Caco-2 (cell line): ENCODE data around the gene FAM83C. TPM values are rescaled to one million over a fixed set of nuclear protein-coding genes. Genes with fewer than 3 reads are reported as not detected.

Experiments used
- BruUV-seq: library from RNA; stranded (reverse); fragments of 400-500 nt; replicated peaks from 2 replicates; lab custom pipeline; 2021; lab: Mats Ljungman, UMichigan
- CTCF ChIA-PET: fragments of 300-600 bp; sonication (Branson Sonifier 250); formaldehyde crosslinking; loops from one replicate; lab custom pipeline; 2022; ENCODE audit warnings: antibody characterized with exemption; lab: Charles Lee
- POLR2A ChIA-PET: fragments of 300-600 bp; sonication (Branson Sonifier 250); formaldehyde crosslinking; loops from one replicate; lab custom pipeline; 2022; ENCODE audit warnings: antibody characterized with exemption; lab: Charles Lee
- DNase-seq, 2 experiments: peaks; one replicate each; pipeline versions ENCODE4 v3.0.0 to v3.0.0-alpha.2; 2020 to 2022
- H3K27me3 ChIP-seq: replicated peaks from 2 replicates; pipeline ENCODE4 v1.6.0; 2011; ENCODE audit warnings: low read length; ENCODE audit not compliant: control insufficient read depth, insufficient read depth
- H3K36me3 ChIP-seq: 2 replicates; pipeline ENCODE4 v1.5.1; 2011; ENCODE audit warnings: low read length; ENCODE audit not compliant: control insufficient read depth, insufficient read depth
- H3K4me1 ChIP-seq: fragments of 250-450 bp; sonication (Bioruptor Pico); 2 replicates; pipeline ENCODE4 v1.5.1; 2020; ENCODE audit warnings: mild to moderate bottlenecking
- H3K4me3 ChIP-seq: 2 replicates; pipeline ENCODE4 v1.5.1; 2011; ENCODE audit warnings: low read depth, mild to moderate bottlenecking, control low read depth, low read length
- H3K9me3 ChIP-seq: fragments of 250-450 bp; sonication (Bioruptor Pico); 2 replicates; pipeline ENCODE4 v1.5.1; 2020; ENCODE audit warnings: mild to moderate bottlenecking, moderate library complexity
- H3K27ac Mint-ChIP-seq: one replicate; pipeline ENCODE4 v1.8.0; 2022; ENCODE audit warnings: mixed read lengths; ENCODE audit not compliant: unreplicated experiment
- H3K27me3 Mint-ChIP-seq: one replicate; pipeline ENCODE4 v1.8.0; 2022; ENCODE audit warnings: mixed read lengths; ENCODE audit not compliant: insufficient read depth, unreplicated experiment
- H3K36me3 Mint-ChIP-seq: one replicate; pipeline ENCODE4 v1.8.0; 2022; ENCODE audit warnings: mild to moderate bottlenecking, mixed read lengths; ENCODE audit not compliant: insufficient read depth, unreplicated experiment
- H3K4me1 Mint-ChIP-seq: one replicate; pipeline ENCODE4 v1.8.0; 2022; ENCODE audit warnings: low read depth, mixed read lengths; ENCODE audit not compliant: unreplicated experiment
- H3K4me3 Mint-ChIP-seq: one replicate; pipeline ENCODE4 v1.8.0; 2022; ENCODE audit warnings: mild to moderate bottlenecking, moderate library complexity, mixed read lengths; ENCODE audit not compliant: unreplicated experiment
- H3K9me3 Mint-ChIP-seq: one replicate; pipeline ENCODE4 v1.8.0; 2022; ENCODE audit warnings: mixed read lengths; ENCODE audit not compliant: unreplicated experiment
- CTCF ChIP-seq, 2 experiments: fragments of 200-600 bp in 1 of 2; IDR thresholded peaks; 1 replicate in 1 of 2; 2 replicates in 1 of 2; pipeline versions ENCODE4 v1.5.1 to v1.8.0; 2011 to 2022; ENCODE audit warnings: antibody characterized with exemption in 1 of 2, control low read depth in 1 of 2, inconsistent platforms in 1 of 2, low read depth in 1 of 2, low read length in 1 of 2, mild to moderate bottlenecking in 1 of 2, moderate library complexity in 1 of 2; ENCODE audit not compliant: insufficient read depth in 1 of 2, severe bottlenecking in 1 of 2, unreplicated experiment in 1 of 2
- intact Hi-C: fragments of 100-400 bp; cut with micrococcal nuclease; formaldehyde crosslinking; loops from one replicate; pipeline ENCODE4 v1.10.0; 2022; ENCODE audit not compliant: unreplicated experiment
- total RNA-seq: library from RNA; stranded (reverse); gene quantifications from 2 replicates; pipeline ENCODE4 v1.2.3, GENCODE V29; 2022

FAM83C gene
- total RNA-seq, 1 experiment from 2014 or later = not detected

DNA sequence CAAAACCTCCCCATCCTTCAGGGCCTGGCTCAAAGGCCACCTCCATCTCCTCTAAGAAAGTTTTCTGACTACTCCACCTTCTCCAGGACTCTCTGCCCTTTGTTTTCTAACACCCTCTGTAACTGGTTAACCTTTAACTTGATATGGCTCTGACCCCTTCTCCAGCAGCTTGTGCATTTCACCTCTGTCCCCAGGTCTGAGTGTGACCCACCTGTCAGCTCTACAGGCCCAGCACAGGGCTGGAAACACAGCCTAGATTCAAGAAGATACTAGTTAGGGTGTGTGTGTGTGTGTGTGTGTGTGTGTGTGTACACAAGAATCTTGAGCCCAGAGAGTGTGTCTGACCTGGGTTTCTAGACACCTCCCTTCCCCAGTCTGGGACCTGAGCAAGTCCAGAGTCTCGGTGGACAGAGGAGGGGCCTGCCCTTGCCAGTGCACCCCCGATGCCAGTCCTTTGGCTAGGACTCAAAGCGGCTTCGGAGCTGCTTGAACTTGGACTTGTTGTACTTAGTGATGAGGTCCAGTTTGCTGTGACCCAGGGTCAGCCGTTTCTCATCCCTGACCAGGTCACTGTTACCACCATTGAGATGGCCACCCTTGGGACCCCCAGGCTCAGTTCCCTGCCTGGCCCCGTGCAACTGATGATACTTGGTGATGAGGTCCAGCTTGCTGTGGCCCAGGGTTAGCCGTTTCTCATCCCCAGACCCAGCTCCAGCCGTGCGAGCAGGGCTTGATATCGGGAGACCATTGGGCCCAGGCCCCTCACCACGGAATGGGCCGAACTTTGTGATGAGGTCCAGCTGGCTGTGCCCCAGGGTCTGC lies 5.9 kb downstream of the FAM83C start:
- Histone ChIP-seq H3K4me3 (no peak overlapping the region), H3K9me3 (no peaks in the 10 kb centered on the region), H3K4me1 (peaks cover 28% of the 10 kb centered on the region), H3K36me3 (peaks cover 3% of the 10 kb centered on the region; the same call in 1 of the 2 replicates), H3K27me3 (no peaks in the 10 kb centered on the region)
- CTCF ChIA-PET = interaction anchor here (0.6 to 4.3 kb wide), 6 partner anchors 11 to 190 kb away, joined by 3 to 37 read pairs (median 3); no protein-coding TSS in a partner anchor
- no TSS peak for BruUV-seq
- Mint-ChIP-seq H3K27ac (peak overlapping the region; percentile 87), H3K4me1 (peaks cover 18% of the 10 kb centered on the region), H3K27me3 (no peaks in the 10 kb centered on the region), H3K4me3 (peak overlapping the region; percentile 84), H3K9me3 (no peaks in the 10 kb centered on the region), H3K36me3 (peaks cover 31% of the 10 kb centered on the region)
- no peak for TF ChIP-seq CTCF (IDR thresholded peaks at IDR 0.05; ENCODE audit: insufficient read depth in 1 of 2, low read depth in 1 of 2, low read length in 1 of 2, severe bottlenecking in 1 of 2, unreplicated experiment in 1 of 2)
- POLR2A ChIA-PET = interaction anchor here (0.6 to 1.1 kb wide), 5 partner anchors 8 to 416 kb away, joined by 3 to 11 read pairs (median 4); partner anchors contain the start of gene MMP24OS
- peak; percentile 76 to 89 for DNase-seq
- intact Hi-C loops = loop anchor here (1.0 to 5.0 kb wide), 2 partner anchors 8 to 409 kb away; partner anchors contain the start of gene ACSS2

DNA sequence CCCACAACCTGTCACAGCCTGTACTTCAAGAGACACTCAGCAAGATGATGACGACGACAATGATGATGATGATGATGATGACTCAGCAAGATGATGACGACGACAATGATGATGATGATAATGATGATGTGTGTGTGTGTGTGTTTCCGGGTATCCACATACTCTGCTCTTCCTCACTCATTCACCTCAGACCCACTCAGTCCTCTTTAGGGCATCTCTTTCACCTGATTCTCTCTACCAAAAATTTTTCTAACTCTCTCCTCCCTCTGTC lies 6.5 kb downstream of the FAM83C start:
- no peak overlapping the region; the same call in 1 of the 2 replicates for H3K4me3 ChIP-seq
- CTCF ChIA-PET = interaction anchor here (0.6 to 4.3 kb wide), 5 partner anchors 17 to 189 kb away, joined by 3 to 37 read pairs (median 3); no protein-coding TSS in a partner anchor
- DNase-seq = no peak

More for the DNA sequence above, 6.5 kb downstream of the FAM83C start:
- POLR2A ChIA-PET = interaction anchor here (0.6 to 1.1 kb wide), 5 partner anchors 8 to 417 kb away, joined by 3 to 11 read pairs (median 4); partner anchors contain the start of gene MMP24OS
- Mint-ChIP-seq H3K27me3 (no peaks in the 10 kb centered on the region), H3K36me3 (peaks cover 36% of the 10 kb centered on the region), H3K4me1 (peaks cover 18% of the 10 kb centered on the region), H3K9me3 (no peaks in the 10 kb centered on the region), H3K27ac (peak overlapping the region; percentile 87), H3K4me3 (peak overlapping the region; percentile 84)
- peaks cover 5% of the 10 kb centered on the region; the same call in 1 of the 2 replicates for H3K36me3 ChIP-seq
- no TSS peak for BruUV-seq
- TF ChIP-seq CTCF (IDR thresholded peaks at IDR 0.05; ENCODE audit: insufficient read depth in 1 of 2, low read depth in 1 of 2, low read length in 1 of 2, severe bottlenecking in 1 of 2, unreplicated experiment in 1 of 2) = no peak
- H3K27me3 ChIP-seq = no peaks in the 10 kb centered on the region
- peaks cover 28% of the 10 kb centered on the region for H3K4me1 ChIP-seq
- intact Hi-C loops = loop anchor here (1.0 to 5.0 kb wide), 2 partner anchors 9 to 408 kb away; partner anchors contain the start of gene ACSS2
- no peaks in the 10 kb centered on the region for H3K9me3 ChIP-seq
